ENCODE data around the gene USP47.

Gene USP47

GRCh38 chr11:12007769-12008737 lies 166.3 kb downstream of the USP47 start, which contains the start of gene DKK3:
Gene DKK3, minus strand, starts transcription at chr11:12008626. Its CDS starts 44 bp downstream, at chr11:12008582.
- H3K4me1 ChIP-seq (ENCODE audit: control insufficient read depth, low read length): no peaks in the 10 kb centered on the region
- no peaks in the 10 kb centered on the region for H3F3A ChIP-seq (ENCODE audit: control insufficient read depth, insufficient read depth)
- no peak within 1 kb of the TSS for H3K4me2 ChIP-seq (ENCODE audit: low read length)
- H3K4me3 ChIP-seq (ENCODE audit: low read length): no peak within 1 kb of the TSS
- H4K20me1 ChIP-seq (ENCODE audit: control insufficient read depth, insufficient read depth, low read depth, low read length): no peaks in the 10 kb centered on the region
- H3K27me3 ChIP-seq (ENCODE audit: control insufficient read depth, low read length): 0 out of 2 replicates have a peak, but pooled peaks cover 3% of the 10 kb centered on the region
- H3K9me3 ChIP-seq (ENCODE audit: control insufficient read depth, insufficient read depth, low read length): no peaks in the 10 kb centered on the region
- H3K27ac ChIP-seq (ENCODE audit: low read depth, low read length): no peak within 1 kb of the TSS
- no peaks in the 10 kb centered on the region for H3K36me3 ChIP-seq (ENCODE audit: control insufficient read depth, low read length)
- H3K9me2 ChIP-seq (replicated peaks; ENCODE audit: control insufficient read depth, low read length): no peaks in the 10 kb centered on the region
- no peaks in the 10 kb centered on the region for H3K79me2 ChIP-seq (ENCODE audit: control insufficient read depth, low read length)
- TF ChIP-seq CTCF (IDR thresholded peaks at IDR 0.05; ENCODE audit: low read depth, low read length, poor library complexity, severe bottlenecking) (no peak), EZH2phosphoT487 (IDR thresholded peaks at IDR 0.05; ENCODE audit: borderline replicate concordance, low read length) (no peak)

Measured in DOHH2 (cell line).